Calu3 (cell line): ENCODE measurements around the gene PSD. TPM values are rescaled to one million over a fixed set of nuclear protein-coding genes. Genes with fewer than 3 reads are reported as not detected.
A peak's percentile ranks its signal among the peaks of the same experiment; 100 is the strongest.

Experiments used
- BruUV-seq: library from RNA; stranded (reverse); fragments of 400-500 nt; replicated peaks from 2 replicates; lab custom pipeline; 2021; lab: Mats Ljungman, UMichigan
- CTCF ChIA-PET: fragments of 300-600 bp; sonication (Branson Sonifier 250); formaldehyde crosslinking; loops from one replicate; lab custom pipeline; 2022; ENCODE audit warnings: antibody characterized with exemption; lab: Charles Lee
- DNase-seq: peaks from one replicate; pipeline ENCODE4 v3.0.0; 2022
- H3K27ac Mint-ChIP-seq: one replicate; pipeline ENCODE4 v1.8.0; 2022; ENCODE audit warnings: mixed read lengths; ENCODE audit not compliant: unreplicated experiment
- H3K27me3 Mint-ChIP-seq: one replicate; pipeline ENCODE4 v1.8.0; 2022; ENCODE audit warnings: mixed read lengths; ENCODE audit not compliant: unreplicated experiment
- H3K36me3 Mint-ChIP-seq: one replicate; pipeline ENCODE4 v1.8.0; 2022; ENCODE audit warnings: mild to moderate bottlenecking, moderate library complexity, mixed read lengths; ENCODE audit not compliant: insufficient read depth, unreplicated experiment
- H3K4me1 Mint-ChIP-seq: one replicate; pipeline ENCODE4 v1.8.0; 2022; ENCODE audit warnings: mild to moderate bottlenecking, low read depth, mixed read lengths; ENCODE audit not compliant: unreplicated experiment
- H3K4me3 Mint-ChIP-seq: one replicate; pipeline ENCODE4 v1.8.0; 2022; ENCODE audit warnings: mild to moderate bottlenecking, low read depth, moderate library complexity, mixed read lengths; ENCODE audit not compliant: unreplicated experiment
- H3K9me3 Mint-ChIP-seq: one replicate; pipeline ENCODE4 v1.8.0; 2022; ENCODE audit warnings: low read depth, mixed read lengths; ENCODE audit not compliant: unreplicated experiment
- intact Hi-C: fragments of 100-400 bp; cut with micrococcal nuclease; formaldehyde crosslinking; loops from one replicate; pipeline ENCODE4 v1.10.0; 2022; ENCODE audit not compliant: unreplicated experiment
- total RNA-seq: library from RNA; stranded (reverse); gene quantifications from 2 replicates; pipeline ENCODE4 v1.2.3, GENCODE V29; 2022
- TF ChIP-seq, protein P1 (sequence below): fragments of 200-600 bp; IDR thresholded peaks from one replicate; pipeline ENCODE4 v1.8.0; 2022; ENCODE audit warnings: antibody characterized with exemption; ENCODE audit not compliant: unreplicated experiment

The PSD gene
- total RNA-seq, 1 experiment from 2014 or later = 0.35 TPM

DNA sequence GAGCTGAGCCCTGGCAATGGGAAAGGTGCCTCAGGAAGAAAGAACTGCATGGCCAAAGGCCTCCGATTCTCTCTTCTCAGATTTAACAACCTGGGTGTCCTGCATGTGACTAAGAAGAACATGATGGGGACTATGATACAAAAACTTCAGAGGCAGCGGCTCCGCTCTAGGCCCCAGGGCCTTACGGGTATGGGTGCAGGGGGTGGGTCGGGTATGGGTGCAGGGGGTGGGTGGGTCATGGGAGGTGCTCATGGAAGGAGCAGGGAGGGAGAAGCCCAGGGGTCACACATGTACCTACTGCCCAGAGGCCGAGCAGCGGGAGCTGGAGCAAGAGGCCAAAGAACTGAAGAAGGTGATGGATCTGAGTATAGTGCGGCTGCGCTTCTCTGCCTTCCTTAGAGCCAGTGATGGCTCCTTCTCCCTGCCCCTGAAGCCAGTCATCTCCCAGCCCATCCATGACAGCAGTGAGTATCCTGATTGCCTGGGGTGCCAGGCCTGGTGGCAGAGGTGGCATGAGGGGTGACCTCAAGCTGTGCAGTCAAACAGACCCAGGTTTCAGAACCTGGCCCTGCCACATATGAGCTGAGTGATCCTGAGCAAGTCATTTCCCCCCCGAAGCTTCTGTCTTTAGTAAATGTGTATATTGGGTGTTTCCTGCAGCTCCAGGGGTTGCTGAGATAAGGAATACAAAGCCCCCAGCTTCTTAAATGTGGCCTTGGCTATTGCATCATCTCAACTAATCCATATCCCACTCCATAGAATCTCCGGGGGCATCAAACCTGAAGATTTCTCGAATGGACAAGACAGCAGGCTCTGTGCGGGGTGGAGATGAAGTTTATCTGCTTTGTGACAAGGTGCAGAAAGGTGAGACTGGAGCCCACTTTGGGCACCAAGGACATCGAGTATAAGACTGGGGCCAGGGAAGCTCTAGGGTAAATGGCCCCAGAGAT is 21.1 kb downstream of the PSD start:
- CTCF ChIA-PET = no interaction called here
- intact Hi-C loops = no loop called here
- Mint-ChIP-seq H3K4me1 (peaks cover 12% of the 10 kb centered on the region), H3K27ac (no peak overlapping the region), H3K36me3 (peaks cover 52% of the 10 kb centered on the region), H3K9me3 (no peaks in the 10 kb centered on the region), H3K27me3 (no peaks in the 10 kb centered on the region), H3K4me3 (peak overlapping the region; percentile 90)
- BruUV-seq = no TSS peak
- TF ChIP-seq, protein P1, sequence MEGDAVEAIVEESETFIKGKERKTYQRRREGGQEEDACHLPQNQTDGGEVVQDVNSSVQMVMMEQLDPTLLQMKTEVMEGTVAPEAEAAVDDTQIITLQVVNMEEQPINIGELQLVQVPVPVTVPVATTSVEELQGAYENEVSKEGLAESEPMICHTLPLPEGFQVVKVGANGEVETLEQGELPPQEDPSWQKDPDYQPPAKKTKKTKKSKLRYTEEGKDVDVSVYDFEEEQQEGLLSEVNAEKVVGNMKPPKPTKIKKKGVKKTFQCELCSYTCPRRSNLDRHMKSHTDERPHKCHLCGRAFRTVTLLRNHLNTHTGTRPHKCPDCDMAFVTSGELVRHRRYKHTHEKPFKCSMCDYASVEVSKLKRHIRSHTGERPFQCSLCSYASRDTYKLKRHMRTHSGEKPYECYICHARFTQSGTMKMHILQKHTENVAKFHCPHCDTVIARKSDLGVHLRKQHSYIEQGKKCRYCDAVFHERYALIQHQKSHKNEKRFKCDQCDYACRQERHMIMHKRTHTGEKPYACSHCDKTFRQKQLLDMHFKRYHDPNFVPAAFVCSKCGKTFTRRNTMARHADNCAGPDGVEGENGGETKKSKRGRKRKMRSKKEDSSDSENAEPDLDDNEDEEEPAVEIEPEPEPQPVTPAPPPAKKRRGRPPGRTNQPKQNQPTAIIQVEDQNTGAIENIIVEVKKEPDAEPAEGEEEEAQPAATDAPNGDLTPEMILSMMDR = no peak
- DNase-seq = no peak

DNA sequence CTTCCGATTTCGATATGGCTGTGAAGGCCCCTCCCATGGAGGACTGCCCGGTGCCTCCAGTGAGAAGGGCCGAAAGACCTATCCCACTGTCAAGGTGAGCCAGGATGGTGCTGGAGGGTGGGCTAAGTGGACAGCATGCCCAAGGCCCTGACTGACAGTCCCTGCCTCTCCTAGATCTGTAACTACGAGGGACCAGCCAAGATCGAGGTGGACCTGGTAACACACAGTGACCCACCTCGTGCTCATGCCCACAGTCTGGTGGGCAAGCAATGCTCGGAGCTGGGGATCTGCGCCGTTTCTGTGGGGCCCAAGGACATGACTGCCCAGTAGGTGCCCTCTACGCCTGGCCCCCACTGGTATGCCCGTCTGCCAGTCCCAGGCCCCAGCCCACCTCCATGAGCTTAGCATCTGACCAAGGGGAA is 21.8 kb downstream of the PSD start:
- BruUV-seq = no TSS peak
- no peaks in the 10 kb centered on the region for H3K27me3 Mint-ChIP-seq
- H3K9me3 Mint-ChIP-seq = no peaks in the 10 kb centered on the region
- H3K27ac Mint-ChIP-seq = peak overlapping the region; percentile 58
- H3K4me3 Mint-ChIP-seq = peak overlapping the region; percentile 90
- intact Hi-C loops = no loop called here
- peaks cover 11% of the 10 kb centered on the region for H3K4me1 Mint-ChIP-seq
- TF ChIP-seq, protein P1 = no peak
- no peak for DNase-seq
- CTCF ChIA-PET = no interaction called here
- peaks cover 52% of the 10 kb centered on the region for H3K36me3 Mint-ChIP-seq

DNA sequence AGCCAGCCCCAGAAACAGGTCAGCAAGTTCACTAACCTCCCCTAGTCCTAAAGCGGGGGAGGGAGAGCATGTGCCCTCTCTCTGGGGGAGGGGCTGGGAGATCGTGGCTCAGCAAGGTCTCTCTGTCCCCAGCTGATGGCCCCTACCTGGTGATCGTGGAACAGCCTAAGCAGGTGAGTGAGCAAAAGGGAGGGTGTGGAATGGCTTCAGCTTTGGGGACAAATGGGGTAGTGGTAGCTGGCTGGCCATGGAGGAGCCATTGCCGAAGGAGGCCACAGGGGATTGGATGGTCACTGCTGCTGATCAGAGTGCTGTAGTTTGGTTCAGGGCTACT is 22.3 kb downstream of the PSD start:
- H3K27ac Mint-ChIP-seq = peak overlapping the region; percentile 58
- BruUV-seq = no TSS peak
- intact Hi-C loops = no loop called here
- no peaks in the 10 kb centered on the region for H3K9me3 Mint-ChIP-seq
- peaks cover 8% of the 10 kb centered on the region for H3K4me1 Mint-ChIP-seq
- CTCF ChIA-PET = interaction anchor here (1.1 to 3.3 kb wide), 2 partner anchors 26 to 39 kb away, joined by 4 to 18 read pairs; partner anchors contain the start of gene FBXL15
- H3K4me3 Mint-ChIP-seq = peak overlapping the region; percentile 90
- no peaks in the 10 kb centered on the region for H3K27me3 Mint-ChIP-seq
- TF ChIP-seq, protein P1 = no peak
- no peak for DNase-seq
- H3K36me3 Mint-ChIP-seq = peaks cover 52% of the 10 kb centered on the region

DNA sequence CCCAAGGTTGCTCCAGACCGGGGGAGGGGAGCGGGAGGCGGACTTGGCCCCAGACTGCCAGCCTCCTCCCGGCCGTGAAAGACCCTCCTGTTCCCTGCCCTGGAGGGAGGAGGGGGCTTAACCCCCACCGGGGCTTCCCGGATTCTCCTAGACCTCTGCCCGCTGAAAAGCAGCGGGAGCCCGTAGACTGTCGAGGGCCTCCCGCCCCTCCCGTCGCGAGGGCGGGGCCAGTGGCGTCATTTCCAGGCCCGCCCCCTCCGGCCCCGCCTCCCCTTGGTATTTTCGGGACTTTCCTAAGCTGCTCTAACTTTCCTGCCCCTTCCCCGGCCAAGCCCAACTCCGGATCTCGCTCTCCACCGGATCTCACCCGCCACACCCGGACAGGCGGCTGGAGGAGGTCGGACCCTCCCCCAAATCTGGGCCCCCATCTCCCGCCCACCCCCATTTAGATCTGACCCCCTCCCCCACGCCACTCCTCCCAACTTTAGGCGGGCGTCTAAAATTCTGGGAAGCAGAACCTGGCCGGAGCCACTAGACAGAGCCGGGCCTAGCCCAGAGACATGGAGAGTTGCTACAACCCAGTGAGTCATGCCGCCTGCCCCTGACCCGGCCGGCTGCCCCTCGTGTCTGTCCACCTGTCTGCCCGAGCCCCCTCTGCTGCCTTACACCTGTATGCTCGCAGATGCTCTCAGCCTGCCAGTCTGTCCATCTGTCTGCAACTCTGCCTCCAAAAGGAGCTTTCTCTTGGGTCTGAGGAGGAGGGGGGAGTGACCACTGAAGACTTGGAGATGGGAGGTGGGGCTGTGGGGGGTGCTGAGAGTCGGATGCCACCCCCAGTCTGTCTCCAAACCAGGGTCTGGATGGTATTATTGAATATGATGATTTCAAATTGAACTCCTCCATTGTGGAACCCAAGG is 22.9 kb downstream of the PSD start, which contains the start of gene NFKB2:
NFKB2 (plus strand) TSS at position 306 of the 917 bp plus-strand sequence; CDS start at position 561, 255 bp downstream.
- CTCF ChIA-PET = interaction anchor here (0.5 to 3.3 kb wide), 5 partner anchors 8 to 909 kb away, joined by 3 to 18 read pairs (median 4); partner anchors contain the start of gene FBXL15
- no peaks in the 10 kb centered on the region for H3K27me3 Mint-ChIP-seq
- no TSS peak for BruUV-seq

More for the DNA sequence above, 22.9 kb downstream of the PSD start, which contains the start of gene NFKB2:
- peak; percentile 88 for DNase-seq
- no peaks in the 10 kb centered on the region for H3K9me3 Mint-ChIP-seq
- intact Hi-C loops = no loop called here
- TF ChIP-seq, protein P1 = no peak
- peaks cover 8% of the 10 kb centered on the region for H3K4me1 Mint-ChIP-seq
- peak within 1 kb of the TSS; percentile 88 for H3K27ac Mint-ChIP-seq
- H3K36me3 Mint-ChIP-seq = peaks cover 52% of the 10 kb centered on the region
- H3K4me3 Mint-ChIP-seq = peak within 1 kb of the TSS; percentile 90
